Measurements from ENCODE around the gene IRF2BP2.
A peak's percentile ranks its signal among the peaks of the same experiment; 100 is the strongest.

IRF2BP2 gene

DNA sequence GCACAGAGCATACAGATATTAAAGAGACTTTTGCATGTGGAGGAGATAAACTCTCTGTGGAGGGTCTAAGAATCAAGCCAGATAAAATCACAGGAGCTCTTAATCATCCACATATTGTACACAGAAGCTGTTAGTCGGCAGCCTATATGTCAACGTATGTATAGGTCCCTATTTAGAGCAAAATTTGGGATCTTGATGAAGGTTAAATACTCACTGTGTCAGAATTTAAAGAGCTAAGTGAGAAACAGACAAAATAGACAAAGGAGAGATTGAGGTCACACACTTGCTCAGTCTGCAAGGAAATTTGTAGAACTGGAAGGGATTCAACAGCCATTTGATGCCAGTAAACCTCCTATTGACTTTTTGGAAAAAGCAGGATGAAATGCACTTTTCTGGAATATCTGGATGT, 4.1 kb upstream of the IRF2BP2 start:
- no peak overlapping the region for H3K4me3 ChIP-seq (ENCODE audit: low read depth, low read length)
- H3K36me3 ChIP-seq (replicated peaks) = peaks cover under 1% of the 10 kb centered on the region
- DNase-seq = no peak
- peak overlapping the region; percentile 95 for H3K27ac ChIP-seq
- in situ Hi-C loops (cut with HindIII; ENCODE audit: low pct_ligation_motif_present, low sequenced_read_pairs) = loop anchor here (25.0 kb wide), 1 partner anchor 348 kb away; no protein-coding TSS in a partner anchor
- H3K27me3 ChIP-seq (replicated peaks) = no peaks in the 10 kb centered on the region
- TF ChIP-seq, protein P1, sequence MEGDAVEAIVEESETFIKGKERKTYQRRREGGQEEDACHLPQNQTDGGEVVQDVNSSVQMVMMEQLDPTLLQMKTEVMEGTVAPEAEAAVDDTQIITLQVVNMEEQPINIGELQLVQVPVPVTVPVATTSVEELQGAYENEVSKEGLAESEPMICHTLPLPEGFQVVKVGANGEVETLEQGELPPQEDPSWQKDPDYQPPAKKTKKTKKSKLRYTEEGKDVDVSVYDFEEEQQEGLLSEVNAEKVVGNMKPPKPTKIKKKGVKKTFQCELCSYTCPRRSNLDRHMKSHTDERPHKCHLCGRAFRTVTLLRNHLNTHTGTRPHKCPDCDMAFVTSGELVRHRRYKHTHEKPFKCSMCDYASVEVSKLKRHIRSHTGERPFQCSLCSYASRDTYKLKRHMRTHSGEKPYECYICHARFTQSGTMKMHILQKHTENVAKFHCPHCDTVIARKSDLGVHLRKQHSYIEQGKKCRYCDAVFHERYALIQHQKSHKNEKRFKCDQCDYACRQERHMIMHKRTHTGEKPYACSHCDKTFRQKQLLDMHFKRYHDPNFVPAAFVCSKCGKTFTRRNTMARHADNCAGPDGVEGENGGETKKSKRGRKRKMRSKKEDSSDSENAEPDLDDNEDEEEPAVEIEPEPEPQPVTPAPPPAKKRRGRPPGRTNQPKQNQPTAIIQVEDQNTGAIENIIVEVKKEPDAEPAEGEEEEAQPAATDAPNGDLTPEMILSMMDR (IDR thresholded peaks at IDR 0.05; ENCODE audit: low read depth, low read length, missing control alignments) = no peak

GRCh38 chr1:234613128-234613875, 3.3 kb upstream of the IRF2BP2 start:
- peaks cover 8% of the 10 kb centered on the region for H3K36me3 ChIP-seq (replicated peaks)
- H3K27me3 ChIP-seq (replicated peaks) = no peaks in the 10 kb centered on the region
- in situ Hi-C loops (cut with HindIII; ENCODE audit: low pct_ligation_motif_present, low sequenced_read_pairs) = loop anchor here (25.0 kb wide), 1 partner anchor 349 kb away; no protein-coding TSS in a partner anchor
- peak overlapping the region; percentile 20 for H3K4me3 ChIP-seq (ENCODE audit: low read depth, low read length)
- peak; percentile 65 for DNase-seq
- TF ChIP-seq, protein P1 (IDR thresholded peaks at IDR 0.05; ENCODE audit: low read depth, low read length, missing control alignments) = no peak
- peak overlapping the region; percentile 95 for H3K27ac ChIP-seq

DNA sequence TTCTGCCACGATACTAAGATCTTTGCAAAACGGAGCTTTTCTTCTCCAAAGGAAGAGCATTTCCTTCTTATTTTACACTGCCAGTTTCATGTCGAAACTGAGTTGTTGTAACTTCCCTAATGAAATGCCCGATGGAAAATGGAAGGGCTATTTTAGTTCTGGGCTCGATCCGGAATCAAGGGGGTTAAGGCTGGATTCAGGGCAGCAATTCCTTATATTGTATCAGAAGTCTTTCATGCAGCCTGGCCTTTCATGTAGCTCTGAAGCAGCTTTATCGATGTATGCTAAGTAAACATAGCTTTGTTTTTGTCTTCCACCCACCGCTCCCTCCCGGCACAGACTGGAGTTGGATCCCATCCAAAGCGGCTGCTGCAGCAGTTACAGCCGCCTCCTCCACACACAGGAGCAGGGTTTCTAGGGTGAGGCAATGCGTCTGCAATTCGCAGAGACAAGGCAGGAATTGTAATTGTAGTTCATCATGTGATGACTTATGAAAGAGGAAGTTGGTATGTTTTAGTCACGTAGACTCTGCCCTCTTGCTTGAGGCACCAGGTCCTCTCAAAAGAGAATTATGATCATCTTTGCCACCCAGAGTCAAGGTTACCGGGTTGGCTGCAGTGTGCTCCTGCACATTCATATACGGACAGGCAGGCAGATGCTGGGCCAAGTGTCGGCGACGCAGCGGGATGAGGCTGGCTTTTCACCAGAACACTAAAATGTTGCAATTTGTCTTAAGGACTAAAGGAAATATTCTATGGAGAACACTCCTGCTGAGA, 2.6 kb upstream of the IRF2BP2 start:
- Histone ChIP-seq H3K27me3 (replicated peaks) (no peaks in the 10 kb centered on the region), H3K4me3 (ENCODE audit: low read depth, low read length) (peak overlapping the region; percentile 29), H3K27ac (peak overlapping the region; percentile 95), H3K36me3 (replicated peaks) (peaks cover 15% of the 10 kb centered on the region)
- TF ChIP-seq, protein P1 (IDR thresholded peaks at IDR 0.05; ENCODE audit: low read depth, low read length, missing control alignments) = no peak
- in situ Hi-C loops (cut with HindIII; ENCODE audit: low pct_ligation_motif_present, low sequenced_read_pairs) = loop anchor here (25.0 kb wide), 1 partner anchor 350 kb away; no protein-coding TSS in a partner anchor
- DNase-seq = peak; percentile 98

DNA sequence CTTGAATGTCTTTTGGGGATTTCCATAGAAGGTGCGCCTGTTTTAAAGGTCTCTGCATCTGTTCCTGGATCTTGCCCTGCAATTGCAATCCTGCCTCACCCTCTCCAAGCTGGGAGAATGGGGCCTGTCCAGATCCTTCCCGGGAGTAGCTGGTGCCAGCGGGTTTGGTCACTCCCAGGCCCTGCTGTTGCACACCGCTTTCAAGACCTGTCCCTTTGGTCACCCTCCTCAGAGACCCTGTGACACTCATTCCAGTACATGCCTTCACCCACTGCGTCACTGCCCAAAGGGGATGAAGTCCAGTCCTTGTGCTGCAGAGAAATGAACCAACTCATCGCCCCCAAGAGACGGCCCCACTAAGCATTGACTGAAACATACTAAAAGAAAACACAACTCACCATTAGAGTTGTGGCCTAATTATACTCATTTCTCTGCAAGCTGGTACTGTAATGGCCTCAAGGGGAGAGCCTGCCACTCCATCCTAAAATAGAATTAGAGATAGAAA, 1.9 kb upstream of the IRF2BP2 start:
- TF ChIP-seq, protein P1 (IDR thresholded peaks at IDR 0.05; ENCODE audit: low read depth, low read length, missing control alignments) = peak; percentile 1
- peak; percentile 55 for DNase-seq
- Histone ChIP-seq H3K4me3 (ENCODE audit: low read depth, low read length) (peak overlapping the region; percentile 3), H3K36me3 (replicated peaks) (peaks cover 21% of the 10 kb centered on the region), H3K27me3 (replicated peaks) (no peaks in the 10 kb centered on the region), H3K27ac (peak overlapping the region; percentile 95)
- in situ Hi-C loops (cut with HindIII; ENCODE audit: low pct_ligation_motif_present, low sequenced_read_pairs) = loop anchor here (25.0 kb wide), 1 partner anchor 350 kb away; no protein-coding TSS in a partner anchor

GRCh38 chr1:234611225-234611846, 1.4 kb upstream of the IRF2BP2 start:
- in situ Hi-C loops (cut with HindIII; ENCODE audit: low pct_ligation_motif_present, low sequenced_read_pairs) = loop anchor here (25.0 kb wide), 1 partner anchor 351 kb away; no protein-coding TSS in a partner anchor
- no peaks in the 10 kb centered on the region for H3K27me3 ChIP-seq (replicated peaks)
- TF ChIP-seq, protein P1 (IDR thresholded peaks at IDR 0.05; ENCODE audit: low read depth, low read length, missing control alignments) = no peak
- peaks cover 27% of the 10 kb centered on the region for H3K36me3 ChIP-seq (replicated peaks)
- H3K27ac ChIP-seq = peak overlapping the region; percentile 95
- DNase-seq = peak; percentile 80
- peak overlapping the region; percentile 22 for H3K4me3 ChIP-seq (ENCODE audit: low read depth, low read length)

All from brain microvascular endothelial cell (primary cell).